Tibial nerve (tissue), 4 donors: ENCODE measurements around the gene ENO1. TPM values are rescaled to one million over a fixed set of nuclear protein-coding genes. Genes with fewer than 3 reads are reported as not detected.
A peak's percentile ranks its signal among the peaks of the same experiment; 100 is the strongest.

Experiments
- DNase-seq, 2 donors: peaks; one replicate each; pipeline ENCODE4 v3.0.0-alpha.2; 2019; ENCODE audit warnings: low spot score in 2 of 2
- H3K27ac ChIP-seq, 4 donors: fragments of 200-600 bp; sonication (generic) in 3 of 4; one replicate each; pipeline ENCODE4 v1.5.1; 2017 to 2019; ENCODE audit warnings: mild to moderate bottlenecking in 1 of 4
- H3K27me3 ChIP-seq, 2 donors: fragments of 200-600 bp; sonication (generic) in 1 of 2; one replicate each; pipeline versions ENCODE4 v1.5.1 to v1.6.0; 2017 to 2019
- H3K36me3 ChIP-seq, 3 donors: fragments of 200-600 bp; sonication (generic); one replicate each; pipeline ENCODE4 v1.5.1; 2018 to 2019
- H3K4me1 ChIP-seq, 4 donors: fragments of 200-600 bp; sonication (generic) in 3 of 4; one replicate each; pipeline ENCODE4 v1.5.1; 2017 to 2019
- H3K4me3 ChIP-seq, 4 donors: fragments of 200-600 bp; sonication (generic) in 3 of 4; one replicate each; pipeline ENCODE4 v1.5.1; 2017 to 2019; ENCODE audit warnings: mild to moderate bottlenecking in 1 of 4, moderate library complexity in 1 of 4
- H3K9me3 ChIP-seq, 4 donors: fragments of 200-600 bp; sonication (generic) in 3 of 4; one replicate each; pipeline ENCODE4 v1.5.1; 2017 to 2019
- EP300 ChIP-seq, 2 donors: sonication (generic); formaldehyde crosslinking; IDR thresholded peaks; one replicate each; pipeline ENCODE4 v1.6.1; 2017; ENCODE audit warnings: antibody characterized with exemption in 2 of 2, mild to moderate bottlenecking in 1 of 2
- POLR2A ChIP-seq, 2 donors: fragments of 450-650 bp; IDR thresholded peaks; one replicate each; pipeline ENCODE4 v1.6.1; 2017; ENCODE audit warnings: antibody characterized with exemption in 2 of 2, mild to moderate bottlenecking in 2 of 2, moderate library complexity in 2 of 2
- WGBS, 2 donors: methylation state at CpG; one replicate each; pipeline ENCODE4 v1.1.5; 2018; 5-methylcytosine and 5-hydroxymethylcytosine counted together
- total RNA-seq, 4 donors: library from RNA; depleted of rRNA; stranded (reverse); fragments of >200 nt; gene quantifications; one replicate each; pipeline ENCODE4 v1.1.0, GENCODE V29; 2016
- TF ChIP-seq, protein P1 (sequence below), 5 experiments: fragments of 200-600 bp in 3 of 5; fragments of 450-650 bp in 2 of 5; sonication (generic) in 3 of 5; IDR thresholded peaks; one replicate each; pipeline ENCODE4 v1.5.1; 2016 to 2019; ENCODE audit warnings: antibody characterized with exemption in 5 of 5, mild to moderate bottlenecking in 3 of 5, moderate library complexity in 2 of 5

ENO1 gene
- total RNA-seq, 4 donors from 2014 or later, result 373 to 741 (median 459) TPM

DNA sequence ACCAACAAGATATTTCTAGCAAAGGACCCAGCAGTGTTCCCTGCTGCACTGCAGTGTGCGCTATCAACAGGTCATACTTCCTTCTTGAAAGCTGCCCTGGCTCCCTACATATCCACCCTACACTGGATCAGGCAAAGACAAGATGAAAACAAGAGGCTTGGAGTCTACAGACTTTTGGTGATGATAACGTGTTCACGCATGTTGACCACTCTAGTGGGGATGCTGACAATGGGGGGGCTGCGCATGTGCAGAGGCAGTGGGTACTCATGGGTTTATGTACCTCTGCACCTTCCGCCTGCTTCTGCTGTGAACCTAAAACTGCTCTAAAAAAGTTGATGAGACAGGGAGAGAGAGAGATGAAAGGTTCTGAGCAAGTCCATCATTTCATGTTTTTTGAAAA lies 5.5 kb downstream of the ENO1 start:
- Histone ChIP-seq H3K4me1 (peaks cover 0 to 61% (median 50%) of the 10 kb centered on the region in 4 donors), H3K36me3 (peaks cover 8 to 65% (median 41%) of the 10 kb centered on the region in 3 donors), H3K4me3 (no peak overlapping the region), H3K27me3 (no peaks in the 10 kb centered on the region), H3K9me3 (no peaks in the 10 kb centered on the region), H3K27ac (peak overlapping the region in 3 of 4 donors; percentile 75 to 85 (median 80))
- 94 to 95% methylated on average over 5 of the region's 5 CpGs for WGBS, 2 donors
- TF ChIP-seq EP300 (IDR thresholded peaks at IDR 0.05) (no peak), POLR2A (IDR thresholded peaks at IDR 0.05) (no peak)
- TF ChIP-seq, protein P1, sequence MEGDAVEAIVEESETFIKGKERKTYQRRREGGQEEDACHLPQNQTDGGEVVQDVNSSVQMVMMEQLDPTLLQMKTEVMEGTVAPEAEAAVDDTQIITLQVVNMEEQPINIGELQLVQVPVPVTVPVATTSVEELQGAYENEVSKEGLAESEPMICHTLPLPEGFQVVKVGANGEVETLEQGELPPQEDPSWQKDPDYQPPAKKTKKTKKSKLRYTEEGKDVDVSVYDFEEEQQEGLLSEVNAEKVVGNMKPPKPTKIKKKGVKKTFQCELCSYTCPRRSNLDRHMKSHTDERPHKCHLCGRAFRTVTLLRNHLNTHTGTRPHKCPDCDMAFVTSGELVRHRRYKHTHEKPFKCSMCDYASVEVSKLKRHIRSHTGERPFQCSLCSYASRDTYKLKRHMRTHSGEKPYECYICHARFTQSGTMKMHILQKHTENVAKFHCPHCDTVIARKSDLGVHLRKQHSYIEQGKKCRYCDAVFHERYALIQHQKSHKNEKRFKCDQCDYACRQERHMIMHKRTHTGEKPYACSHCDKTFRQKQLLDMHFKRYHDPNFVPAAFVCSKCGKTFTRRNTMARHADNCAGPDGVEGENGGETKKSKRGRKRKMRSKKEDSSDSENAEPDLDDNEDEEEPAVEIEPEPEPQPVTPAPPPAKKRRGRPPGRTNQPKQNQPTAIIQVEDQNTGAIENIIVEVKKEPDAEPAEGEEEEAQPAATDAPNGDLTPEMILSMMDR (IDR thresholded peaks at IDR 0.05), result no peak
- no peak for DNase-seq

DNA sequence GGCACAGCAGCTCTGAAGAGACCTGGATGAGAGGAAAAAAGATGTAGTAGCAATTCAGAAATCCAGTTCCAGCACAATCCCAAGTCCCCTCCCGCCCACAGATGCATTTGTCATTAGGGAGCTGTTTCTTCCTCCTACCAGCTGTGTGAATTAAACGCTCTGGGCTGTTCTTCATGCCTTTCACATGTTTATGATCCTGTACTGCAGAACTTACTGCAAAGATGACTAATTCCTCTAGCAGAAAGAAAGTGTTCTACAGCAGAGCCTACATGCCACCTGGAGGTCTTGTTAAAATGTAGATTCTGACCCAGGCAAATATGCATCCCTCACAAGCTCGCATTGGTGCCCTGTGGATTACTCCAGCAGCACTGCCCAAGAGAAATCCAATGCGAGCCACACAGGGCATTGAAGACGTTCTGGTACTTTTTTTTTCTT lies 6.5 kb downstream of the ENO1 start:
- H3K4me3 ChIP-seq, result no peak overlapping the region
- no peaks in the 10 kb centered on the region for H3K27me3 ChIP-seq
- TF ChIP-seq POLR2A (IDR thresholded peaks at IDR 0.05) (no peak), EP300 (IDR thresholded peaks at IDR 0.05) (no peak)
- TF ChIP-seq, protein P1 (IDR thresholded peaks at IDR 0.05), result no peak
- no peaks in the 10 kb centered on the region for H3K9me3 ChIP-seq
- WGBS, 2 donors, result 52 to 67% methylated on average over 5 of the region's 5 CpGs
- DNase-seq, result no peak
- peaks cover 11 to 76% (median 45%) of the 10 kb centered on the region in 3 donors for H3K36me3 ChIP-seq
- peaks cover 0 to 57% (median 46%) of the 10 kb centered on the region in 4 donors for H3K4me1 ChIP-seq
- peak overlapping the region in 2 of 4 donors; percentile 15 to 80 for H3K27ac ChIP-seq

- Histone ChIP-seq H3K9me3 (no peaks in the 10 kb centered on the region), H3K27me3 (no peaks in the 10 kb centered on the region), H3K27ac (peak overlapping the region in 3 of 4 donors; percentile 15 to 80 (median 37)), H3K4me3 (no peak overlapping the region), H3K4me1 (peaks cover 0 to 52% (median 42%) of the 10 kb centered on the region in 4 donors), H3K36me3 (peaks cover 11 to 80% (median 49%) of the 10 kb centered on the region in 3 donors)
- 86 to 90% methylated on average over 7 of the region's 7 CpGs for WGBS, 2 donors
- DNase-seq, result no peak
- TF ChIP-seq, protein P1 (IDR thresholded peaks at IDR 0.05), result peak in 1 of 5 experiments; percentile 38
- TF ChIP-seq EP300 (IDR thresholded peaks at IDR 0.05), result no peak
Observed at GRCh38 chr1:8871539-8871935, 6.9 kb downstream of the ENO1 start.

DNA sequence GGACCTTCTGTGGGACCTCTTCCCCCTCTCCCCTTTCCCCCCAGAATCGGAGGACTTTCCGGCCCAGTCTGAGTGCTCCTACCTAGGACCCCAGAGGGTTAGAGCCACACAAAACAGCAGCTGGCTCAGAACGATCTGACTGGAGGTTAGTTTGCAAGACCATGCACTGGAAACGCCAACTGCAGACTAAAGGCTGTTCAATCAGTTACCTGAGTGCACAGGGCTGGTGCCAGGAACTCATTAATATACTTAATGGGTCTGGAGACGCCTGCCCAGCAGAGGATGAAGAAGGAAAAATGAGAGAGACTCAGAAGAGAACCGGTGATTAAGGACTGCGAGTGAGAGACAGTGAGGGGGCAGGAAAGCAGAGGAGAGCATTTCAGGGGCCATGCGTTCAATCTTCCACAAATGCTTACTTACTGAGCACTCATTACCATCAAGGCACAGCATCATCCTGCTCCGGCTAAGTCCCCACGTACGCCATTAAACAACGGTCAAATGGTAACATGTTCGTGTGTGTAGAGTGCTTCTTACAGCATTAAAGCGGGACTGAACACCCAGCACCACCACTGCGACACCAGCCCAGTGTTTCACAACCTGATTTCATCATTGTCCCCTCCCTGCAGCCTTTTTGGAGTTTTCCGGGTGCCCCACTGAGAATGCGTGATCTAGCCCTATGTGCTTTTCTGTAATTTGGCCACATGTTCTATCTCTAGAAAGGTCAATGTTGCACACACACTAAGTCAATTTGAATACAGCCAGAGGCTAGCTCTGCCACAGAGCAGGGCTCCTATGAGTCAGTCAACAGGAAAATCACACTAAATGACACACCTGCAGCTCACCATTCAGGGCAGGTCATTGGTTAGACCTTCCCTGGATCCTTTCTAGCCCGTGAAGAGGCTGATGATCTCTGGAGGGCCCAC lies 7.6 kb downstream of the ENO1 start:
- no peak for DNase-seq
- peak overlapping the region in 2 of 4 donors; percentile 15 to 80 for H3K27ac ChIP-seq
- no peaks in the 10 kb centered on the region for H3K9me3 ChIP-seq
- H3K27me3 ChIP-seq, result no peaks in the 10 kb centered on the region
- H3K4me3 ChIP-seq, result no peak overlapping the region
- 85 to 89% methylated on average over 18 of the region's 18 CpGs for WGBS, 2 donors
- H3K4me1 ChIP-seq, result peaks cover 0 to 46% (median 38%) of the 10 kb centered on the region in 4 donors
- H3K36me3 ChIP-seq, result peaks cover 11 to 87% (median 55%) of the 10 kb centered on the region in 3 donors
- TF ChIP-seq POLR2A (IDR thresholded peaks at IDR 0.05) (no peak), EP300 (IDR thresholded peaks at IDR 0.05) (no peak)
- TF ChIP-seq, protein P1 (IDR thresholded peaks at IDR 0.05), result no peak

DNA sequence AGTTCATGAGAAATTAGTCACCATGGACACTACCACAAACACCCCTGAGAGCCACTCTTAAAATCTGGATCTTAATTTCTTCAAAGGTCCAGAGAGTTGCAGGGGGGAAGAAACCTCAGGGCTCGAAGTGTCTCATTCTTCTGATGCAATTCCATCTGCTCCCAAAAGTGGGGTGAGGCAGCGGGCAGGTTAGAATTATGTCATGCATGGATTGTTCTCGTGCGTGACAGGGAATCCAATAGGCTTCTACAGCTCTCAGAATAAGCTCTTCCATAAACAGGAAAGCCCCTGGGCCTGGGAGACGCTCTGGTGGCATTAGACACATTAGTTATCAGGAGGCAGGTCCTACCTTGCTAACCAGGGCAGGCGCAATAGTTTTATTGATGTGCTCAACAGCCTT lies 8.4 kb downstream of the ENO1 start:
- H3K9me3 ChIP-seq, result no peaks in the 10 kb centered on the region
- peaks cover 0 to 38% (median 30%) of the 10 kb centered on the region in 4 donors for H3K4me1 ChIP-seq
- no peak for DNase-seq
- H3K4me3 ChIP-seq, result no peak overlapping the region
- H3K27ac ChIP-seq, result no peak overlapping the region
- peaks cover 15 to 90% (median 62%) of the 10 kb centered on the region in 3 donors for H3K36me3 ChIP-seq
- no peaks in the 10 kb centered on the region for H3K27me3 ChIP-seq
- WGBS, 2 donors, result 71 to 72% methylated on average over 6 of the region's 6 CpGs
- TF ChIP-seq, protein P1 (IDR thresholded peaks at IDR 0.05), result no peak
- TF ChIP-seq EP300 (IDR thresholded peaks at IDR 0.05) (no peak), POLR2A (IDR thresholded peaks at IDR 0.05) (no peak)
